Fibroblast of skin of left biceps (primary cell): ENCODE data around the gene DNAH11.
A peak's percentile ranks its signal among the peaks of the same experiment; 100 is the strongest.
"Not testable (repeated sequence)": the region's sequence is repeated elsewhere in the genome, so short reads cannot be mapped to it uniquely, and the experiment has no call there.

Source experiments
- DNase-seq, 2 experiments: peaks; one replicate each; pipeline ENCODE4 v3.0.0-alpha.2; 2013; ENCODE audit warnings: low read depth in 2 of 2

DNAH11 gene

DNA sequence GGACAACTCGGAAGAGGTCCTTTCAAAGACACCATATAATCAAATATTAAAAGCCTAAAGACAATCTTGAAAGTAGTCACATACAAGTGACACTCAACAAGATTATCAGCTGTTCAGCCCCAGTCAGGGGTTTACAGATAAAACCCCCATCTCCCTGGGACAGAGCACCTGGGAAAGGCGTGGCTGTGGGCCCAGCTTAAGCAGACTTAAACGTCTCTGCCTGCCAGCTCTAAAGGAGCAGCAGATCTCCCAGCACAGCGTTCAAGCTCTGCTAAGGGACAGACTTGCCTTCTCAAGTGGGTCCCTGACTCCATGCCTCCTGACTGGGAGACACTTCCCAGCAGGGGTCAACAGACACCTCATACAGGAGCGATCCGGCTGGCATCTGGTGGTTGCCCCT is 384.9 kb downstream of the DNAH11 start:
- no peak for DNase-seq

DNA sequence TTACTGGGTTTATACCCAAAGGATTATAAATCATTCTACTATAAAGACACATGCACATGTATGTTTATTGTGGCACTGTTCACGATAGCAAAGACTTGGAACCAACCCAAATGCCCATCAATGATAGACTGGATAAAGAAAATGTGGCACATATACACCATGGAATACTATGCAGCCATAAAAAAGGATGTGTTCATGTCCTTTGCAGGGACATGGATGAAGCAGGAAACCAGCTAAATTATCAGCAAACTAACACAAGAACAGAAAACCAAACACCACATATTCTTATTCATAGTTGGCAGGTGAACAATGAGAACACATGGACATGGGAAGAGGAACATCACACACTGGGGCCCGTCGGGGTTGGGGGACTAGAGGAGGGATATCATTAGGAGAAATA is 390.5 kb downstream of the DNAH11 start:
- not testable (repeated sequence) for DNase-seq

DNA sequence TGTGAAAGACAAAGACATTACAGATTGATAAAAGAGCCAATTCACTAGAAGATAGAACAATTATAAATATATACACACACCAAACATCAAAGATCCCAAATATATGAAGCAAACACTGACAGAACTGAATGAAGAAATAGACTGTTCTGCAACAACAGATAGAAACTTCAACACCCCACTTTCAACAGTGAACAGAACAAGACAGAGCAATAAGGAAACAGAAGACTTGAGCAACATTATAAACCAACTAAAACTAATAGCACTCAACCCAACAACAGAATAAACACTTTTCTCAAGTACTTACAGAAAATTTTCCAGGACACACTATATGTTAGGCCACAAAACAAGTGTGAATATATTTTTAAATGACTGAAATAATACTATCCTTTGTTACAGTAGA is 392.0 kb downstream of the DNAH11 start:
- no peak for DNase-seq

DNA sequence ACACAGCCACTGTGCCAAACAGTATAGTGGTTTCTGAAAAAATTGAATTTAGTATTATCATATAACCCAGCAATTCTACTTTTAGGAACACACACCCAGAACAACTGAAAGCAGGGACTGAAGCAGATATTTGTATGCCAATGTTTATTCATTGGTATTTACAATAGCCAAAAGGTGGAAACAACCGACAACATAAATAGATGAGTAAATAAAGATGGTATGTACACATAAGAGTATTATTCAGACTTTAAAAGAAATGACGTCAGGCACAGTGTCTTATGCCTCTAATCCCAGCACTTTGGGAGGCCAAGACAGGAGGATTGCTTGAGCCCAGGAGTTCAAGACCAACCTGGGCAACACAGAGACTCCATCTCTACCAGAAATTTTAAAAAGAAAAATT is 395.6 kb downstream of the DNAH11 start:
- DNase-seq: no peak

DNA sequence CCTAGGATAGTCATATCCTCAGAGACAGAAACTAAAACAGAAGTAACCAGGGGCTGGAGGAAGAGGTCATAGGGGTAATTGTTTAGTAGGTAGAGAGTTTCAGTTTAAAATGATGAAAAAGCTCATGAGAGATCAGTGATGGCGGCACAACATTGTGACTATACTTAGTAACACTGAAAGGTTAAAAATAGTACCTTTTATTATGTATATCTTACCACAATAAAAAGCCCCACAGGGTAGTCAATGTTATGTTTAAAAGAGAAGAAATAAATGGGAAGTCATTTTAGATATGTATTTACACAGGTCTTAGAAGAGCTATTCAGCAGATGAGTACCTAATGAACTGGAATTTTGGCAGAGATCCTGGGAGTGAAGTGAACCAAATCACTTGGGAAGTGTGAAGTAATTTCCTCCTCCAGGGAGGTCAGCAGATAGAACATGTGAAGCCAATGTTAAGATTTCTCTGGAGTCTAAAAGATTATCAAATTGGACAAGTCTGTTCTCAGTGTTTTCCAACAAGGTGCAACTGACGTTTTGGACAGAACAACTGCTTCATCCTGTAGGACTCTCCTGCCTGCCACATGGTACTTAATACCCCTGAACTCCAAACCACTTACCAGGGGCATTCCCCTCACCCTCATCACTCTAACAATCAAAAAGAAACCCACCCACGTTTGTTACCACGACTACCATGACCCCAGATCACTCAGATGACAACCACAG is 396.5 kb downstream of the DNAH11 start:
- peak in 1 of 2 experiments; percentile 18 for DNase-seq

DNA sequence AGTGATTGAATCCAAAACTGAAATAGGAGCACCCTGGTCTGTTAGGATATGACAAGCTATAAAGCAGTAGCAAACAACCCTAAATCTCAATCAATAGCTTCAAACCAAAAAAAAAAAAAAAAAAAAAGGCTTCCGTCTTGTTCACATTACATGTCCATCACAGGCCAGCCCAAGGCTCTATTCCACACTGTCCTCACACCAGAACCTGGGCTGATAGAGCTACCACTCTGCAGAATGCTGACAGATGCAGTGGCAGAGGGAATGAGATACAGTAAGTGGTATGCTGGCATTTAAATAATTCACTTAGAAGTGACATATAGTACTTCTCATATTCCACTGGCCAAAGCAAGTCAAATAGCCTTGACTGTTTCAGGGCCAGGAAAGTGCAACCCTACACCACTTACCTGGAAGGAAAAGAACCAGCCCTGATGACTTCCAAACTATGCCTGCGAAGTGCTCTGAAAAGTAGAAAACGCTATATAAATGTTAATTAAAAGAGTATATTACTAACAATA is 397.1 kb downstream of the DNAH11 start:
- DNase-seq: no peak

DNA sequence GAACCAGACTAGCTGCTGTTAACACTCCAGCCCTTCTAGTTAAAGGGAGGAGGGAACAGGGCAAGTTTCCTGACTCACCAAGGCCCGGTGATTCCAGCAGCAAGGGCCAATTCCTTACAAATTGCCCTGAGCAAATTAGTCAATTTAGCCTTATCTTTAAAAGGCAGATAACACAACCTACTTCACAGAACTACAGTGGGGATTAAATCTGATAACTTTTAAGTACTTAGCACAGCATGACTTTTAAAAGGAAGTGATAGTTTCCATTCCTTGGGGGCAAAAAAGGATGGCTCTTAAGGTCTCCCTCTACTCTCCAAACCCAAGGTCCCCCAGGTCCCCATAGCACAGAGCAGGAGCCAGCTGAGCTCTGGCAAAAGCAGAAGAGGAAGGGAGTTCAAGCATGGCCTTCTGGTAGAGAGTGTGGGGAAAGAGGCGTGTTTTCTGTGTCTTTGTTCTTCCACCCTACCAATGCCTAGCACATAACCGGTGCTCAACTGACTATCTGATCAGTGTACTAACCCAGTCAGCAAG is 398.8 kb downstream of the DNAH11 start:
- DNase-seq: no peak

DNA sequence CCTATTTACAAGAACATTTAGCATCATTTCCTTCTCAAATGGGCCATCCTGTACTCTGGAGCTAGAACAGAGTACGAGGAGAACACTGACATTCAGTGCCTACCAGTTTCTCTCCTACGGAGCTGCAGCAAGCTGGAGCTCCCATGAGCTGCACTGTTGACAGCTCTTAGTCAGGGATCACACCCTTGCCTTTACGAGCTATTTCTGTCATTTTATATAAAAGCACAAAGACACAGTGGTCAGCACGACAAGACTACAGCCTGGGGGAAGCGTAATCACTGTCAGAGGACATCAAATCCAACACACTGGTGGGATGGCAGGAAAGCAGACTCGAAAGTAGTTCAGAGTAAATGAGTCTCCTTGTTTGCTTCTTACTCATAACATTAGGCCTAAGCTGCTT is 400.1 kb downstream of the DNAH11 start:
- DNase-seq: no peak

DNA sequence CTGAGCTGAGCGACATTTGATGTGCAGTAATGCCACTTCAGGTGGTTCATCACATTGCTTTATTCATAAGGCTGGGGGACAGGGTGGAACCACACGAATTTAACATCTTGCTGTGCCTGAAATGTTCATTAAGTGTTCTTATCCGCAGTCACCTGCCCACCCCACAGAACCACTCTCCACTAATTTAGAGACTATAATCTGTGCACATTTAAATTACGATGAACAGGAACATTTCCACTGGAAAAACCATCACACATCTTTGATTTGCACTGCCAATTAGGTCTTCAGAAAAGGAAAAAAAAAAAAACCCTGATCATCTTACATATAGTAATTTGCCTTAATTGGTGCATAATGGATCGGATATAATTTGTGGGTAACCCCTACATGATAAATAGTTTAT is 400.6 kb downstream of the DNAH11 start:
- no peak for DNase-seq

DNA sequence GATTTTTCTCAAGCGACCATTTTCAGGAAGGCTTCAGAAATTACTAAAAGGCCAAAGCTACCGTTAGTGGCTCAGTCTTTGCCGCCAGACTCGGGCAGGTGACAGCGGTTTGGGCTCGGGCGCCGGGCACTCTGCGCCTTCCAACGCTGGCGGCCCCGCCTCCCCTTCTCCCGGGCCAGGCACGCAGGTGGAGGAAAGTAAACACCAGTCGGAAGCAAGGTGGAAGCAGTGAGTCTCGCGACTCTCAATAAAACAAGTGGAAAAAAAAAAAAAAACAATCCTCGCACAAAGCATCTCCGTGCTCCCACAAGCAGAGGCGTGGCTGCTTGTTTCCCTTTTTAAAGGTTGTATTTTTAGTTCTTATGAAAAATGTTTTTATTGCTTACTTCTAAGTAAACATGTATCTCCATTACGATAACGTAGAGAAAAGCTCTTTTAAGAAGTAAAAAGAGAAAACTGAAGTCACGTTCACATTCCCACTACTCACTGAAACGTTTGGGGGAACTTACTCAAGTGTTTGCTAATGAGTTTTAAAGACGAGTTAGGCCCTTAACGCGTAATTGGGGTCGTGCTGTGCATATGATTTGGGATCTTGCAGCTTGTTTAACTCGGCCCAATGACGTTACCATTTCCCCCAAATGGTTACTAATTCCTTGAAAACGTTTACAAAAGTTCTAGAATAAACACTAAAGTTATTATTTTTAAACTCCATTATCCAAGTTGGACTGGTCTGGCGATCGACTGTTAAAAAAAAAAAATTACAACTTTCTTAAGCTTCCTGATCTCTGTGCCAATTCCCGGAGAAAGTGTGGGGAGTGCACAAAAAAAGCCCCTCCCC is 402.0 kb downstream of the DNAH11 start:
- no peak for DNase-seq

DNA sequence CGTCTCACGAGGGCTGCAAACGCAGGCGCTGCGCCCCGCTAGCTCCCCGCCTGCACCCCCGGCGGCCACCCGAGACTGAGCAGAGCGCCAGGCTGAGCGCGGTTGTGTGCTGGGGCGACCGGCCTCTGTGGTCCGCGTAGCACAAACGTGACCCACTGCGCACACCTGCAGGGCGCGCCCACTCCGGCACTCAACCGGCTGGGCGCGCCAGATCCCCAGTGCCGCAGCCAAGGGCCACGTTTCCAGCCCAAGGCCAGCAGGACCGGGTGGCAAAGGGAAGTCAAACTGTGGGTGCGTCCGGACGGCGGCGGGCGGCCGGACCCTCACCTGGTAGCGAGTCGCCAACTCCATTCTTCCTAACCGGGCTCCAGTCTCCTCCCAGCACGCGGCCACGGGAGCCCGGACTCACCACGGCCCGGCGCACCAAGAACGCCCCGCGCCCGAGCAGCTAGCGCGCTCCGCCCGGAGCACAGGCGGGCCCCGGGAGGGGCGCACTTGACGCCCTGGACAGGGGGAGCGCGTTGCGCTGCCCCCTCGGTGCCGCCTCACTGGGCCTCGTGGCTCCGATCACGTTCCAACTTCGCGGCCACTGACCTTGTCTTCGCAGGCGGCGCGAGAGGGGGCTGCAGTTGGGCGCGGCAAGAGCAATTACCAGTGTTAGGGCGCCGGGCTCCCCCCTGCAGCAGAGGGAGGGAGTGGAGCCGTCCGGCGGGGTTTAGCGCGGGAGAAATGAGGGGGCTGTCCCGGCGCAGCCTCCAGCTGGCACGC is 402.8 kb downstream of the DNAH11 start, which contains the start of gene CDCA7L:
Gene CDCA7L, minus strand, starts transcription at position 446 of the 768 bp plus-strand sequence. Its CDS starts 95 bp downstream, at position 351.
- DNase-seq: peak in 1 of 2 experiments; percentile 52

DNA sequence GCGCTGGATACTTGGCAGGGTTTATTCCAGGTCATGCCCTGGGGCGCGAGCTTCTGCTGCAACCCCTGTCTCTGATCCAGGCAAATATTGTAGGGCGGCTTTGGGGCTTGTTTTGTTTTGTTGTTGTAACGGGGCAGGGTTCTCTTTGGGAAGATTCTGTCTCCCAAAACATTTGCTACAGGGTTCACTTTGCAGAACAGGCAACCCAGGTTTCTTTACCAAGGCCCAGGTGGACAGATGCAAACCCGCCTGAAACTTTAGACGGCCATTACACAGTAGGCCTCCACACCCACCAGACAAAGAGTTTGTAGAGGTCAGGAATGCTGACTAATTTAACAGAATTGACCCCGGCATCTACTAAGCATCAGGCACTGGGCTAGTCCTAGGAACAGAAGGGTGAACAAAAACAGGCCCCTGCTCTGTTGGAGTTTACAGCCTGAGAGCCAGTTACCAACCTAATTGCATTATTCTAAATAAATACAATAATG is 403.4 kb downstream of the DNAH11 start:
- no peak for DNase-seq

DNA sequence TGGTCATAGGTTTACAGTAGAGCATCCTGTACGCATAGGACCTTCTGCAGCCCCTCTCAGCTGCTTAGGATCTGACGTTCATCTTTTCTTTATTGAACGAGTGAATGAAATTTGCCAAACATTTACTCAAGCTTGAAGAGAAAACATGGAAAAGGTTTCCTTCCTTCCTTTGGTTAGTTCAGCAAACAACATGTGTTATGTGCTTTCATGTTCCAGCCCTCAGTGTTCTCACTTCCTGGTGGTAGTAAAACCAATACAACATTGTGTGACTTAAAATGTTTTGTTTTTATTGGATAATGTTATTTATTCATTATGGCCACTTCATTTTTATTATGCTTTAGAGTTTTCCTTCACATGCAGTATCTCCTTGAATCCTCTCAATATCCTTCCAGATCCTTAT is 404.2 kb downstream of the DNAH11 start:
- no peak for DNase-seq

DNA sequence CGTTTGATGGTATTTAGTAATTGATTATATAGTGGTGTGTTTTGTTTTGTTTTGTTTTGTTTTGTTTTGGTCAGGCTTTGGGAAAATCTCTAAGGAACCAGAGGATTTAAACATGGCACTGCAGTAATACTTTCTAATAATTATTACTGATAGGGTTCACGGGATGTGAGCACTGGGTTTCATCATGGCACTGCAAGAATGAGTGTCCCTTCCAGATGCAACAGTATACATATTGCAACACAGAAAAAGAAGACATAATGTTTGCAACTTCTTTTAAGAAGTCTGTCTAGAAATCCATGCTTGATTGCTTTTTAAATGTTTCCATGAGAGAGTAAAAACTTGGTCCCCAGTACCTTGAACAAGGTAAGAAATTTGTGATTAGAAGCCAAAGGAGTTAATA is 405.1 kb downstream of the DNAH11 start:
- DNase-seq: no peak

DNA sequence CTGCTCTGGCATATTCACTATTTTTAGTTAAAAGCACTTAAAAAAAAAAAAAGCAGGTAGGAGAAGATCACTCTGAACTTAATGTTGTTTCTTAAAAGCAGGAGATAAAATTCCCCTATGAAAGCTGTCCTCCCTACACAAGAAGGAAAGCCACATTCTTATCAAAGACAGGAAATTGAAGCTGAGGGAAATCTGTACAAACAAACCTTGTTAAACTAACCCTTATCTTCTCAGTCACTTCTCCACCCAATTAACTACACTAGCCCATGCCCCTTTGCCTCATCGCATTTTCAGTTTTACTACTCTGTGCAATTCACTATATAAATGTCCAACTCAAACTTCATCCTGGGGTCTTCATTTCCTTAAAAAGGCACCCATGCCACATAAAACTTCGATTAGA is 405.5 kb downstream of the DNAH11 start:
- no peak for DNase-seq

DNA sequence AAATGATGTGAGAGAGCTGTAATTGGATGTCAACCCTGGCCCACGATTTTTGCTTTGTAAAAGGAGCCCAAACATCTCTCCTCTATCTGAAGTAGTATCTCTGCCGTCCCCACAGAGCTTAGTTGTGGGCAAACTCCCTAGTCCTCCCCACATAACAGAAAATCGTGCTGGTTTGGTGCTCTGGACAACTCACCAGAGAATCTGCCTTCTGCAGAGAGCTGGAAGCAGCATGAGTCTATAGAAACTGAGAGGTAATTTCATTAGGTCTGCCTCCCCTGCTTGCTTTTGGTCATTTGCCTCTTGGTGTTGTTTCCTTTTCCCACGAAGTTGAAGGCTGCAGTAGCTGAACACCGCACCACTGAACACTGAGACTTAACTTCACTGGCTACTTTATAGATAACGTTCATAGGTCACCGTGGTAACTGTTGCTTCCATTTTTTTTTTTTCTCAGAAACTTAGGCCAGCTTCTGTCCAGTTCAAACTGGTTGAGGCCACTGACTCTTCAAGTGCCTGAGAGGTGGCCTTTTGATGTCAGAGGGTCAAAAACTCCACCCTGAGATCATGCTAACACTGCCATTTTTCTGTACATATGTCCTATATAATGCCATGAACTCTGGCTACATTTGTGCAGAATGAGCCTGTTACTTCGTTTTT is 406.2 kb downstream of the DNAH11 start:
- DNase-seq: no peak
